GM12878 (cell line): ENCODE data around the gene SLC35G6.

ENCODE experiments used
- CTCF ChIP-seq, 3 experiments: IDR thresholded peaks in 2 of 3; conservative IDR thresholded peaks in 1 of 3; 2 replicates each; pipeline ENCODE4 v1.5.1; 2011; ENCODE audit warnings: low read depth in 3 of 3, low read length in 3 of 3, mild to moderate bottlenecking in 3 of 3, control low read depth in 2 of 3, moderate library complexity in 2 of 3, inconsistent platforms in 1 of 3, mixed read lengths in 1 of 3; ENCODE audit not compliant: control insufficient read depth in 2 of 3, insufficient read depth in 1 of 3; ENCODE audit errors: extremely low read depth in 1 of 3
- EP300 ChIP-seq, 2 experiments: fragments of 150-350 bp in 1 of 2; IDR thresholded peaks; 2 replicates each; pipeline ENCODE4 v1.6.1; 2011 to 2012; ENCODE audit warnings: low read depth in 2 of 2, low read length in 2 of 2, borderline replicate concordance in 1 of 2, improper control_type of control experiment in 1 of 2, inconsistent platforms in 1 of 2; ENCODE audit not compliant: control insufficient read depth in 1 of 2
- POU2F2 ChIP-seq: IDR thresholded peaks from 3 replicates; pipeline ENCODE4 v1.6.1; 2011; ENCODE audit warnings: low read depth, mild to moderate bottlenecking, low read length, borderline replicate concordance

- TF ChIP-seq CTCF (IDR thresholded peaks at IDR 0.05 in 2 of 3, conservative IDR thresholded peaks at IDR 0.05 in 1 of 3; ENCODE audit: control insufficient read depth in 2 of 3, extremely low read depth in 1 of 3, insufficient read depth in 1 of 3, low read depth in 3 of 3, low read length in 3 of 3) (no peak), POU2F2 (no peak), EP300 (IDR thresholded peaks at IDR 0.05; ENCODE audit: borderline replicate concordance in 1 of 2, control insufficient read depth in 1 of 2, low read depth in 2 of 2, low read length in 2 of 2) (no peak; a peak in 1 of 4 replicates)
These were observed 41.0 kb upstream of the SLC35G6 start for GRCh38 chr17:7440113-7440833.
